ENCODE data around the gene ENDOV.

ENDOV gene

DNA sequence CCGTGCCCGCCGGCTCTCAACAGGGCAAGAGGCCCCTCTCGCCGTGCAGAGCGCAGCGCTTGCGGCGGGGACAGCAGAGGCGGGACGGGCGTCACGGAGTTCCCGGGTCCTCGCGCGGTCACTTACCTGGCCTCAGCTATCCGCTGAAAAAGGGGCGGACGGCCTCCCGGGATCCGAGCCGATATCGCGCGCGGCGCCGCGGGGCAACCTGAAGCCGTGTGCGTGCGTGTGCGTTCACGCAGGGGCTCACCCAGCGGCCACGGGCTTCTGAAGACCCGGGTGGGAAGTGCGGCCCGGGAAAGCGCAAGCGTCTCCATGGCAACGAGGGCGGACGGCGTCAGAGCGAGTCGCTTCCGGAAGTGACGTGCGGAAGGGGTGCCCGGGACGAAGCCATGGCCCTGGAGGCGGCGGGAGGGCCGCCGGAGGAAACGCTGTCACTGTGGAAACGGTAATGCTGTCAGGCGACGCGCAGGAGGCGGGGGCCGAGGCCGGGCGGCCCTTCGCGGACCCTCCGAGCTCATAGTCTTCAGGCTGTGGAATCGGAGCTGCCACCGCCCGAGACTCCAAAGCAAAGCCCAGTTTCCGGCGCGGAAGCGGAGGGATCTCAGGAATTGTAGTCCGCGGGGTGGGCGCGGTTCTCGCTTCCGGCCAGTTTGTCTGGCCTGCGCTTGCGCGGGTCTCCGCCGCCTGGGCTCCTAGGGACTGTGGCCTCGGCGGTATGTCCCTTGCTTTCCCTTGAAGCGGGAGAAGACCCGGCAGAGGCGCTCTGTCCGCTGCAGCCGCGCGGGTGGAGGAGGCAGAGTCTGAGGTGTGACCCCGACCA, at the start of gene ENDOV:
ENDOV (plus strand) TSS at position 365 of the 823 bp plus-strand sequence; CDS start at position 393, 28 bp downstream.
- DNase-seq, result peak; percentile 91
- Histone ChIP-seq H3K36me3 (ENCODE audit: insufficient read depth, low read length) (peaks cover 23% of the 10 kb centered on the region), H3K27ac (ENCODE audit: low read length) (peak within 1 kb of the TSS; percentile 88), H2AFZ (ENCODE audit: low read depth, low read length) (peak within 1 kb of the TSS; percentile 95), H4K20me1 (ENCODE audit: insufficient read depth, low read length) (peaks cover 9% of the 10 kb centered on the region; the same call in 1 of the 2 replicates), H3K9me3 (ENCODE audit: insufficient read depth, low read length, severe bottlenecking) (no peaks in the 10 kb centered on the region), H3K27me3 (ENCODE audit: insufficient read depth, low read length, poor library complexity) (peaks cover 4% of the 10 kb centered on the region), H3K4me3 (ENCODE audit: low read depth in 1 of 2, low read length in 2 of 2) (peak within 1 kb of the TSS; percentile 93 to 98; a peak in 3 of 4 replicates), H3K4me2 (ENCODE audit: insufficient read depth, low read length) (peak within 1 kb of the TSS; percentile 99), H3K4me1 (ENCODE audit: insufficient read depth, low read length) (peaks cover 29% of the 10 kb centered on the region), H3K9ac (ENCODE audit: low read depth, low read length) (peak within 1 kb of the TSS; percentile 93), H3K79me2 (ENCODE audit: insufficient read depth, low read length) (peaks cover 15% of the 10 kb centered on the region)
- TF ChIP-seq CTCF (IDR thresholded peaks at IDR 0.05; ENCODE audit: borderline replicate concordance, extremely low read depth, low read length, poor library complexity, severe bottlenecking) (no peak), EZH2 (IDR thresholded peaks at IDR 0.05; ENCODE audit: borderline replicate concordance, low read depth, low read length, severe bottlenecking) (no peak)
- ATAC-seq (ENCODE audit: insufficient read depth, low read depth), result peak; percentile 93

- Histone ChIP-seq H3K36me3 (ENCODE audit: insufficient read depth, low read length) (peaks cover 92% of the 10 kb centered on the region), H3K27ac (ENCODE audit: low read length) (no peak overlapping the region), H3K4me1 (ENCODE audit: insufficient read depth, low read length) (no peaks in the 10 kb centered on the region), H3K9ac (ENCODE audit: low read depth, low read length) (no peak overlapping the region), H3K4me2 (ENCODE audit: insufficient read depth, low read length) (no peak overlapping the region), H3K27me3 (ENCODE audit: insufficient read depth, low read length, poor library complexity) (no peaks in the 10 kb centered on the region), H3K9me3 (ENCODE audit: insufficient read depth, low read length, severe bottlenecking) (no peaks in the 10 kb centered on the region), H4K20me1 (ENCODE audit: insufficient read depth, low read length) (no peaks in the 10 kb centered on the region; the same call in 1 of the 2 replicates), H2AFZ (ENCODE audit: low read depth, low read length) (no peak overlapping the region), H3K4me3 (ENCODE audit: low read depth in 1 of 2, low read length in 2 of 2) (no peak overlapping the region), H3K79me2 (ENCODE audit: insufficient read depth, low read length) (no peaks in the 10 kb centered on the region)
- no peak for TF ChIP-seq CTCF (IDR thresholded peaks at IDR 0.05; ENCODE audit: borderline replicate concordance, extremely low read depth, low read length, poor library complexity, severe bottlenecking)
- no peak for TF ChIP-seq EZH2 (IDR thresholded peaks at IDR 0.05; ENCODE audit: borderline replicate concordance, low read depth, low read length, severe bottlenecking)
- DNase-seq, result no peak
- ATAC-seq (ENCODE audit: insufficient read depth, low read depth), result no peak
These were observed 49.0 kb upstream of the ENDOV start for GRCh38 chr17:80365983-80366382.

DNA sequence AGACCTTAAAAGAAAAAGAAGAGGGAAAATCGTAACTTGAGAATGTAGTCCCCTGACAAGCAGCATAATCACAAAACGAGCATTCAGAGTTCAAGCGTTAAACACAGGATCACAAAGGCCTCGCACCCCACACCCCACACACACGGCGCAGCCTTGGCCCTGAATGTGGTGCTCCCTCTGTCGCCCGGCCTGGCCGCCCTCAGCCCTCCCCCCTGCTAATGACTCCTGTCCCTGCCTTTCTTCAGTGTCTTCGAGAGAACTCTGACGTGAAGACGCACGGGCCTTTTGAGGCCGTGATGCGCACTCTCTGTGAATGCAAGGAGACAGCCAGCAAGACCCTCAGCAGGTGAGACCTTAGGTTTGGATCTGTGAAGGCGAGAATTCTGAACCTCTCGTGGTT, 47.5 kb upstream of the ENDOV start:
- no peaks in the 10 kb centered on the region for H3K27me3 ChIP-seq (ENCODE audit: insufficient read depth, low read length, poor library complexity)
- no peak overlapping the region for H2AFZ ChIP-seq (ENCODE audit: low read depth, low read length)
- H4K20me1 ChIP-seq (ENCODE audit: insufficient read depth, low read length), result no peaks in the 10 kb centered on the region; the same call in 1 of the 2 replicates
- no peak overlapping the region for H3K4me3 ChIP-seq (ENCODE audit: low read depth in 1 of 2, low read length in 2 of 2)
- no peak overlapping the region for H3K4me2 ChIP-seq (ENCODE audit: insufficient read depth, low read length)
- no peak overlapping the region for H3K9ac ChIP-seq (ENCODE audit: low read depth, low read length)
- peaks cover 92% of the 10 kb centered on the region for H3K36me3 ChIP-seq (ENCODE audit: insufficient read depth, low read length)
- no peaks in the 10 kb centered on the region for H3K9me3 ChIP-seq (ENCODE audit: insufficient read depth, low read length, severe bottlenecking)
- no peaks in the 10 kb centered on the region for H3K79me2 ChIP-seq (ENCODE audit: insufficient read depth, low read length)
- no peaks in the 10 kb centered on the region for H3K4me1 ChIP-seq (ENCODE audit: insufficient read depth, low read length)
- TF ChIP-seq CTCF (IDR thresholded peaks at IDR 0.05; ENCODE audit: borderline replicate concordance, extremely low read depth, low read length, poor library complexity, severe bottlenecking), result no peak
- TF ChIP-seq EZH2 (IDR thresholded peaks at IDR 0.05; ENCODE audit: borderline replicate concordance, low read depth, low read length, severe bottlenecking), result no peak
- ATAC-seq (ENCODE audit: insufficient read depth, low read depth) (no peak), DNase-seq (no peak)
- H3K27ac ChIP-seq (ENCODE audit: low read length), result no peak overlapping the region

Measured in DND-41 (cell line).